NOMO-1 (cell line): ENCODE data around the gene KATNAL2.
"Not testable (repeated sequence)": the region's sequence is repeated elsewhere in the genome, so short reads cannot be mapped to it uniquely, and the experiment has no call there.

Source experiments
- DNase-seq, 2 experiments: peaks; one replicate each; lab custom pipeline; 2025; ENCODE audit not compliant: unreplicated experiment in 2 of 2; lab: John Stamatoyannopoulos, UW

KATNAL2 gene

DNA sequence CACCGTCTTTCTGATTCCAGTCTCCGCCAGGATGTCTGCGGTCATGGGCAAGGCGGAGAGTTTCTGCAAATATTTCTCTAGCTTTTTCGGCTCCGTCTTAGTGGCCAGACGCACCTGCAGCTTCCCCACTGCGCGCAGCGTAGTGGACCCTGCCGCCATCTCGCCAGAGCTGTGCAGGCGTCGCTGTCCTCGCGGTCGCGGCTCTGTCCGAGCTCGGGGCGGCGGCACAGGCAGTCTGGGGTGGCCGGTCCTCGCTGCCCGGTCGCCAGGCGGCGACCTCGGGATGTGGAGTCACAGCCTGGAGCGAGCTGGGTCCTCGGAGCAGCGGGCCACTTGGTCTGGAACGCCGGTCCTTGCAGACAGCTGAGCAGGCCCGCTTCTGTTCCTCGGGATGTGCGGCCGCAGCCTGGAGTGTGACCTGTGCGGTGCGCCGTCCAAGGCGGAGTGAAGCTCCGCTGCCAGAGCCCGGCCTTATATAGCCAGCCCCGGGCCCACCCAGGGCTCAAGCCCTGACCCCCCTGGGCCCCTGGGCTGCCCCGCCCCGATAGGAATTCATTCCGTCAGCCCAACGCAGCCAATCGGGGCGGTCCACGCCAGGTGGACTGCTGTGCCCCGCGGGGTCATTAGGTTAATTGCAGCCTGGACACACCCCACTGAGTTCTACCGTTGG, 112.4 kb downstream of the KATNAL2 start:
- not testable (repeated sequence) for DNase-seq

- not testable (repeated sequence) for DNase-seq
These were observed 113.5 kb downstream of the KATNAL2 start for GRCh38 chr18:47030887-47031286.

DNA sequence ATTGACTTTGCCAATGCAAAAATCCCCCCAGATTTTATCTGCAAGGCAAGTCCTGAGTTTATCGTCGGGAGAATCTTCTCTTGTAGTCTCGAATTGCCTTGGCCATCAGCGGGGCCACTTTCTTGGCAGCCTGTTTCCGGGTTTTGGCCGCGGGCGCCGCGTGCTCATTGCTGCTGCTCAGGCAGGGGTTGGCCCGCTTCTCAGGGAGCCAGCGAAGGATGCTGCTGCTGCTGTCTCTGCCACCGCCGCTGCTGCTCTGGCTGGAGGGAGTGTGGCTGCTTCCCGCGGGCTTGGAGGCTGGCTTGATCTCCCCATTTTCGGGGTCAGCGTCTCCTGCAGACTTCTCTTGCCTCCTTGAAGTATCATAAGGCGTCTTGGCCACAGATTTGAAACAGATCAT, 115.5 kb downstream of the KATNAL2 start:
- DNase-seq = no peak

GRCh38 chr18:47034591-47034990, 117.2 kb downstream of the KATNAL2 start:
- DNase-seq = not testable (repeated sequence)

DNA sequence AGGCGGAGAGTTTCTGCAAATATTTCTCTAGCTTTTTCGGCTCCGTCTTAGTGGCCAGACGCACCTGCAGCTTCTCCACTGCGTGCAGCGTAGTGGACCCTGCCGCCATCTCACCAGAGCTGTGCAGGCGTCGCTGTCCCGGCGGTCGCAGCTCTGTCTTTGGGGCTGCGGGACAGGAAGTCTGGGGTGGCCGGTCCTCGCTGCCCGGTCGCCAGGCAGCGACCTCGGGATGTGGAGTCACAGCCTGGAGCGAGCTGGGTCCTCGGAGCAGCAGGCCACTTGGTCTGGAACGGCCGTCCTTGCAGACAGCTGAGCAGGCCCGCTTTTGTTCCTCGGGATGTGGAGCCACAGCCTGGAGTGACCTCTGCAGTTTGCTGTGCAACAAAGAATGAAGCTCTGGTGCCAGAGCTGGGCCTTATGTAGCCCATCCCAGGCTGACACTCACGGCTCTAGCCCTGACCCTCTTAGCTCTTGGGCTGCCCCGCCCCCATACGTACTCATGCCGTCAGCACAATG, 117.8 kb downstream of the KATNAL2 start, which contains the start of gene ELOA2:
ELOA2 (minus strand) TSS at position 466 of the 516 bp plus-strand sequence; CDS start at position 109, 357 bp downstream.
- DNase-seq = no peak

DNA sequence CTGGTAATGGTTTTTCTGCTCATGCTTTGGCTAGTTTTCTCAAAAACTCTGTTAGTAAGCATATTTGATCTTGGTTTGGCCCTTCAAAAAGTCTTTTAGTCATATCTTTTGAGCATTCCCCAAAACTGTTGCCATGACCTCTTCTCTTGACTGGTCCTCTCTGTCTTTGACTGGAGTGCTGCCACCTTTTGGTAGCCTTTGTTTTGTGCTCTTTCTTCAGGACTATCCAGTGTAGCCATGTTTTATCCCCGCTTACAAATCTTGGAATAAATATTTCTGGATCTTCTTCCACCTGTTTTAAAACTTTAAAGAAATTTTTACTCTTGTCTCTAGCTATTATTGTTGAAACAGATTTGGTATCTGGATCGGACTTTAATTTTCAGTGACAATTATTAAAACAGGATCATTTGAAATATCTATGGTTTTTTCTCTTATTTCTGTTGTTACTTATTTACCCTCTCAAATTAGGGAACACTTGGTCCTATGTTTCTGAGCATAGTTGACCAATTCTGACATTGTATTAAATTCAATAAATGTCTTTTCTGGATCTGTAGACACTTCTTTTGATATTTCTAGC, 119.0 kb downstream of the KATNAL2 start:
- DNase-seq = no peak

- no peak for DNase-seq
These were observed 119.7 kb downstream of the KATNAL2 start for GRCh38 chr18:47036927-47037578.

GRCh38 chr18:47040982-47041381, 123.6 kb downstream of the KATNAL2 start:
- no peak for DNase-seq

DNA sequence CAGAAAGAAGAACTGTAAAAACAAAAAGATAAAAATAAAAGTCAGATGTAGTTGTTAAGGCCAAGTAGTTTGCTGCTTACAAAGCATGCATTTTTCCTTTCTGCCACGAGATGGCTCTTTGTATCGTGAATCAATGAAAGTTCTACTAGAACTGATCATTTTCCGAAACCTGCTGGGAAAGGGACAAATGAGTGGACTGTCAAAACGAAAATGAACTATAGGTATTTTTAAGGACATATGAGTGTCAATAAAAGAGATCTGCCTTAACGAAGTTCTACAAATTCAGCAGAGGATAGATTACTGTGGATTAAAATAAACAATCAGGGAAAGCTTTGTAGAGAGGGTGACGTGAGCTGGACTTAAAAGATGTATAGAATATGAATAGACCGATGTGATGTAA, 133.1 kb downstream of the KATNAL2 start:
- DNase-seq = peak in 1 of 2 experiments; percentile 6

DNA sequence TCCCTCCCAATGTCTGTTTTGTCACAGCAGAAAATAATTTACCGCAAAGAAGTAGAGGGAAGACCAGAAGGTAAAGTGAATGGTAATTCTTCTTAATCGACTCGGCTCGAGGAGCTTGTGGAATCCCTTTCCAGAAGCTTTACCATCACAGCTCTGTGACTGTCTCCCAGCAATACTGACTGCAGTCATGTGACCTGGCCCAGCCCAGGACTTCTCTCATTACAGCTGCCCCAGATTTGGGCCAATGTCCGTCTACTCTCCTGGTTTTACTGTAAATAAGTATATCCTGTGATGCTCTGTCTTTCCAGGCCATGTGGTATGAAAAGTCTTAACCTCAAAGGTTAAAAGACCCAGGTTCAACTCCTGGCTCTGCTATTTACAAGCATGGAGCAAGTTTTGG, 137.0 kb downstream of the KATNAL2 start:
- DNase-seq = no peak

DNA sequence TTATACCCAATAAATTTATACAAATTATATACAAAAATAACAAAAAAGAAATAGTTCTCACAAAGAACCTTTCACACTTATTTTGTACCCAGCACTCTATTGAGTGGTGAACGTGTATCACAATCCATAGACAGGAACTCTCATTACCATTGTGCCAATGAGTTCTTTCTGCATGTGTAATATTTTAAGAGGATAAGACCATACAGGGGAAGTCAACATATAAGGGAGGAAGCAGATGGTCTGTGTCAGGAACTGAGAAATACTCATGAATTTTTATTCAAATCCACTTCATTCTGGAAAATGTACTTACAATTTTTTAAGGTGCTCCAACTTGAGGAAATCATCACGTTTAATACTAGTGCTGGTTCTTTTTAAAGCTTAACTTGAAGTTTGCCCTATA, 145.1 kb downstream of the KATNAL2 start:
- no peak for DNase-seq

DNA sequence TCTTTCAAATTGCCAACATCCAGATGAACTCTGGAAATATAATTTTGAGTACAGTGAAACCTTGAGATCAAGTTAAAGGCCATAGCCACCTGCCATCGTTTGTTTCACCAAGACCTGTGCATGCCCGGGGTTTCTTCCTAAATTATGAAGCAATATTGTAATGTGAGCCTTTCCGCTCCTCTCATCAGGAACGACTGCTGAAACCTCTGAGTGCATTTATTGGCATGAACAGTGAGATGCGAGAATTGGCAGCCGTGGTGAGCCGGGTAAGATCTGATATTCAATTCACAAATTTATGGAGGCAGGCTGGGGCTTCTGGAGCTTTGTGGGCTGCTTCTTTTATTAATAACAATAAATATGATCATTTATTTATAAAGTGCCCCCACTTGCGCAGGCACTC, 145.7 kb downstream of the KATNAL2 start:
- no peak for DNase-seq

- DNase-seq = no peak
These were observed 150.2 kb downstream of the KATNAL2 start for GRCh38 chr18:47067648-47068047.

- DNase-seq = no peak
These were observed 157.9 kb downstream of the KATNAL2 start for GRCh38 chr18:47075098-47075883.

- DNase-seq = no peak
These were observed 159.7 kb downstream of the KATNAL2 start for GRCh38 chr18:47077111-47077510.

DNA sequence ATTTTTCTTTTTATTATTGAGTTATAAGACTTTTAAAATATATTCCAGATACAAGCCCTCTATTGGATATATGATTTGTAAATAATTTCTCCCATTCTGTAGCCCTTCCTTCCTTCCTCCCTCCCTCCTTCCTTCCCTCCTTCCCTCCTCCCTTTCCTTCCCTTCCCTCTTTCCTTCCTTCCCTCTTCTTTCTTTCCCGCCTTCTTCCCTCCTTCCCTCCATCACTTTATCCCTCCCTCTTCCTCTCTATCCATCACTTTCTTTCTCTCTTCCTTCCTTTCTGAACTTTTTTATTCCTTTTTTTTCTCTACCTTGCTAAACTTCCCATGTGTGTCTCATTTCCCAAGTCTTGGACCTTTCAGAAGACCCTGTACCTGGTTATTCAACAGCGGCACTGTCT, 163.5 kb downstream of the KATNAL2 start:
- DNase-seq = no peak

DNA sequence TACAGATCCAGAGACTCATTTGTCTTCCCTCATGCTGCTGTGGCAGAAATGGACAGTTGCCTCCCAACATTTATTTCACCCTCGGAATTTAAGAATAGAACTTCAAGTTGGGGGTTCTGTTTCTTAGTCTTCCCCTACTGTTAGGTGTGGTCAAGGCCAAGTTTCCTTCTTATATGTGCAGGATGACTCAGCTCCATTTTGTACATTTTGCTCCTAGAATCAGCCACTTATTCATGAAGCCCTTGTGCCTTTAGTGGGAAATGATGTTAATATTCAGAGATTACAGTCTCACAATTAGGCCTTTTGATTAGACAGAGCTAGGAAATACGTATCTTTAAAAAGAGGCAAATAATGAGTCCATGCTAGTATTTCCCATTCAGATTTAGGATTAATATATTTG, 164.2 kb downstream of the KATNAL2 start:
- DNase-seq = no peak

- no peak for DNase-seq
These were observed 170.3 kb downstream of the KATNAL2 start for GRCh38 chr18:47087676-47088075.

DNA sequence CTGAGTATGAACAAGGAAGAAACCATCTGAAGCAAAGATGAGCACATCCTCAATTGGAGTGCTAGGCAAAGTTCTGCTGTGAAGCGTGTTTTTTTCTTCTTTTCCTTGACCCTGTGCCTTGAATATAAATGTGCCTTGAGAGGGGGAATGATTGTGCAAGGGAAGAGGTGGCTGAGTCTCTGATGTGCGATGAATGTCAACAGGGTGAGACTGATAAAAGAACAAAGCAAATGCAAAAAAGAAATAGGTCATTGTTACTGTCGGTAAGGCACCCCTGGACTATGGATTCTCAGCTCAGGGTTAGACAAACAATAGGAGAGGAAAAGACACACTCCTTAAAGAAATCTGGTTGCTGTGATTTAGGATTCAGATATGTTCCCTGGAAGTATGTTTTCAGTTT, 178.4 kb downstream of the KATNAL2 start:
- no peak for DNase-seq

DNA sequence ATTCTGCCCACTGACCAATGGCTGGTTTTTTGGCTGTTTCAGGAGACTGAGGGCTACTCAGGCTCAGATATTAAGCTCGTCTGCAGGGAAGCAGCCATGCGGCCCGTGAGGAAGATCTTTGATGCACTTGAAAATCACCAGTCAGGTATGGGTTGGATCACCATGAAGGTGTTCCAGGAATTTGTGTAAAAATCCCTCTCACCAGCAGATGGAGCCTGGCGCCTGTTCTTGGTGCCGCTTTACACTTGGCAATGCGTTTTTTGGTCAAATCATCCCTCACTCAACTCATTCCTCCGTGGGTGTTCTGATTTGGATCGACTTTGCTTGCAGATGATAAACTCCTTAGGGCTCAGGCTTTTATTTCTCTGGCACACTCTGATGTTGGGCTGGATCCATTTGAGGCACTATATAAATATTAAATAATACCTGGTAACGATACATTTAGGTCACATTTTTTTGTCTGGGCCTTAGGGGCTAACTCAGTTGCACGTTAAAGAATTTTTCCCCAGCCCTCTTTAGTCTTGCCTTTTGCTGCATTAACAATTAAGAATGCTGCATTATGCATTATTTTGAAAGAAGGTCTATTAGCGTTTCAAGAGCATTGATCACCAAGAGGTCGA, 182.9 kb downstream of the KATNAL2 start:
- DNase-seq = no peak

GRCh38 chr18:47108373-47108772, 191.0 kb downstream of the KATNAL2 start:
- no peak for DNase-seq
